ENCODE results near the gene NARF.
A peak's percentile ranks its signal among the peaks of the same experiment; 100 is the strongest.

DNA sequence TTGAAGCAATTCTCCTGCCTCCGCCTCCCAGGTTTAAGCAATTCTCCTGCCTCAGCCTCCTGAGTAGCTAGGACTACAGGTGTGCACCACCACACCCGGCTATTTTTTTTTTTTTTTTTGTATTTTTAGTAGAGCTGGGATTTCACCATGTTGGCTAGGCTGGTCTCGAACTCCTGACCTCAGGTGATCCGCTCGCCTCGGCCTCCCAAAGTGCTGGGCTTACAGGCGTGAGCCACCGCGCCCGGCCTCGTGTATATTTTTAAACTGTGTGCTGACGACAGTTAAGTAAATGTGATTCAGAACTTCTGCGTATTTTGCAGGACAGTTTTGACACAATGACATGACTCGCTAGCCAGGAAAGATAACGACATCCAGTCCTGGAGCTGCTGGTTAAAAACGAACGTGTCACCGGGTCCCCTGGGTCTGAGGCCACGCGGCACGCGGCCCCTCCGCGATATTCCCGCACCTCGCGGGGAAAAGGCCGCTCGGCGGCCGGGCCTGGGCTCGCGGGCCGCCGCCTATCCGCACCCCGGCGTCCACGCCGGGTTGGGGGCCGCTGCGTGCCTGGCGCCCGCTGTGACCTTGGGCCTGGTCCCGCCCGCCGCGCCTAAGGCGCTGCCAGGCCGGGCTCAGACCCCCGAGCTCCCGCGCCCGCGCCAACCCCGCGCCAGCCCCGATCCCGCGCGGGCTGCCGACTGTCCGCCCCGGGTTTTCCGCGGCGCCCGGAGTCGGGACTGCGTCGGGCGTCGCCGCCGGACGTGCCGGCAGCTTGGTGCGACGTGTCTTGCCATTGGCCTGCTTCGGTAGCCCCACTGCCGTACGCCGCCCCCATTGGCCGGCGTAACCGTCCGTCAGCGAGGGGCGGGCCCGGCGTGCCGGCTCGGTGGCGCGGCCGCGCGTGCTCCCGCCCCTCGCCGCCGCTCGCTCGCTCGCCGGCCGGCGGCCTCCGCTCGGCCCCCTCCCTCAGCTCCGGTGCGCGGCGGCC lies 60.6 kb downstream of the NARF start, which contains the start of gene FOXK2:
- TF ChIP-seq CTCF (IDR thresholded peaks at IDR 0.05) (peak in 2 of 5 experiments; percentile 63 to 76), POLR2A (IDR thresholded peaks at IDR 0.05) (peak; percentile 89 to 90)
